ENCODE measurements around the gene LENG1.
"Not testable (repeated sequence)": the region's sequence is repeated elsewhere in the genome, so short reads cannot be mapped to it uniquely, and the experiment has no call there.

LENG1 gene

GRCh38 chr19:54189735-54190502 lies 30.4 kb upstream of the LENG1 start:
- DNase-seq: peak; percentile 97 to 100 (median 100)

GRCh38 chr19:54189145-54189734 lies 29.7 kb upstream of the LENG1 start, which contains the start of gene MBOAT7:
Gene MBOAT7 (minus strand): TSS chr19:54189580. CDS start chr19:54188508, 1,072 bp downstream.
- no peak for DNase-seq

GRCh38 chr19:54188215-54188871 lies 28.8 kb upstream of the LENG1 start:
- DNase-seq: peak in 6 of 56 donors; percentile 9 to 48 (median 26)

- DNase-seq: peak in 1 of 56 donors; percentile 3
Observed at GRCh38 chr19:54186934-54187381, 27.4 kb upstream of the LENG1 start.

- DNase-seq: no peak
Observed at GRCh38 chr19:54186351-54186750, 26.8 kb upstream of the LENG1 start.

- DNase-seq: no peak
Observed at GRCh38 chr19:54183431-54183830, 23.9 kb upstream of the LENG1 start.

- DNase-seq: not testable (repeated sequence)
Observed at GRCh38 chr19:54181894-54182293, 22.4 kb upstream of the LENG1 start.

- DNase-seq: no peak
Observed at GRCh38 chr19:54180691-54181091, 21.2 kb upstream of the LENG1 start.

GRCh38 chr19:54179921-54180461 lies 20.5 kb upstream of the LENG1 start:
- DNase-seq: peak in 31 of 56 donors; percentile 15 to 71 (median 43)

- peak in 1 of 56 donors; percentile 12 for DNase-seq
Observed at GRCh38 chr19:54179262-54179852, 19.8 kb upstream of the LENG1 start.

- peak in 22 of 56 donors; percentile 11 to 59 (median 26) for DNase-seq
Observed at GRCh38 chr19:54178581-54179261, 19.2 kb upstream of the LENG1 start.

GRCh38 chr19:54173951-54174834 lies 14.7 kb upstream of the LENG1 start:
- peak in 1 of 56 donors; percentile 11 for DNase-seq

- DNase-seq: no peak
Observed at GRCh38 chr19:54173359-54173699, 13.8 kb upstream of the LENG1 start.

GRCh38 chr19:54172471-54173358 lies 13.2 kb upstream of the LENG1 start, which contains the start of gene TMC4:
Gene TMC4 (minus strand): TSS chr19:54173160. CDS start chr19:54173117, 43 bp downstream.
- DNase-seq: peak in 1 of 56 donors; percentile 36

- DNase-seq: not testable (repeated sequence)
Observed at GRCh38 chr19:54171736-54172431, 12.4 kb upstream of the LENG1 start.

- DNase-seq: no peak
Observed at GRCh38 chr19:54169149-54169740, 9.7 kb upstream of the LENG1 start.

- peak; percentile 18 to 95 (median 70) for DNase-seq
Observed at GRCh38 chr19:54168174-54168917, 8.8 kb upstream of the LENG1 start.

Measured in amygdala (tissue), 56 donors.